Measurements from ENCODE around the gene CLCN3. TPM values are rescaled to one million over a fixed set of nuclear protein-coding genes. Genes with fewer than 3 reads are reported as not detected.

CLCN3 gene
- total and polyA plus RNA-seq, 4 donors: 9.5 to 58.6 (median 22.5) TPM

- TF ChIP-seq GABPA (IDR thresholded peaks at IDR 0.05 in 1 of 2, conservative IDR thresholded peaks at IDR 0.05 in 1 of 2): no peak
- TF ChIP-seq HNF4A (conservative IDR thresholded peaks at IDR 0.05): no peak
- TF ChIP-seq, protein P1, sequence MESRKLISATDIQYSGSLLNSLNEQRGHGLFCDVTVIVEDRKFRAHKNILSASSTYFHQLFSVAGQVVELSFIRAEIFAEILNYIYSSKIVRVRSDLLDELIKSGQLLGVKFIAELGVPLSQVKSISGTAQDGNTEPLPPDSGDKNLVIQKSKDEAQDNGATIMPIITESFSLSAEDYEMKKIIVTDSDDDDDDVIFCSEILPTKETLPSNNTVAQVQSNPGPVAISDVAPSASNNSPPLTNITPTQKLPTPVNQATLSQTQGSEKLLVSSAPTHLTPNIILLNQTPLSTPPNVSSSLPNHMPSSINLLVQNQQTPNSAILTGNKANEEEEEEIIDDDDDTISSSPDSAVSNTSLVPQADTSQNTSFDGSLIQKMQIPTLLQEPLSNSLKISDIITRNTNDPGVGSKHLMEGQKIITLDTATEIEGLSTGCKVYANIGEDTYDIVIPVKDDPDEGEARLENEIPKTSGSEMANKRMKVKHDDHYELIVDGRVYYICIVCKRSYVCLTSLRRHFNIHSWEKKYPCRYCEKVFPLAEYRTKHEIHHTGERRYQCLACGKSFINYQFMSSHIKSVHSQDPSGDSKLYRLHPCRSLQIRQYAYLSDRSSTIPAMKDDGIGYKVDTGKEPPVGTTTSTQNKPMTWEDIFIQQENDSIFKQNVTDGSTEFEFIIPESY (IDR thresholded peaks at IDR 0.05): no peak
- TF ChIP-seq TAF1 (conservative IDR thresholded peaks at IDR 0.05): no peak
Measured at GRCh38 chr4:169604131-169604900, 16.1 kb upstream of the CLCN3 start (continued).

DNA sequence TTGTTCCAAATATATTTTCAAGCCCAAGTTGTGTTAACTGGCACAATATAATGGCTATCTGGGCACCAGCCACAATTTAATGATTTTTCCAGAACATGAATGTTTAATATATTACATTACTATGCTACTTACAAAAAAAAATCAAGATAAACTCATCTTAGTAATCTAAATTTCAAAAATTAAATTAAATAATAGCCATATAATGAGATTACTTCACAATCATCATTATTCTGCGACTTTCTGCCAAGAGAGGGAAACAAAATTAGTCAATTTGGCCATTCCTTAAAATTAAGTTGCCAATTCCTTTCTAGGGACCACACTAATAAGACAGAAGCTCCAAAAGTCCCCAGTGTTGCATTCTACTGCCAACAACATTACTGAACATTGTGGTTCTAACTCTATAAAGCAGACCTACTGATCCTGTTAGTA is 15.5 kb upstream of the CLCN3 start:
- H3K36me3 ChIP-seq (ENCODE audit: control insufficient read depth in 4 of 4, insufficient read depth in 3 of 4, low read depth in 1 of 4, low read length in 3 of 4): peaks cover 0 to 4% (median under 1%) of the 10 kb centered on the region in 4 donors
- no peaks in the 10 kb centered on the region for H3K27me3 ChIP-seq (ENCODE audit: control insufficient read depth in 4 of 4, insufficient read depth in 4 of 4, low read length in 3 of 4)
- no peak overlapping the region for H3K27ac ChIP-seq (ENCODE audit: low read depth in 1 of 2, low read length in 2 of 2)
- no peaks in the 10 kb centered on the region for H3K4me1 ChIP-seq (ENCODE audit: control insufficient read depth in 4 of 4, insufficient read depth in 4 of 4, low read length in 3 of 4)
- H3K9ac ChIP-seq (ENCODE audit: low read depth in 1 of 2, low read length in 2 of 2): no peak overlapping the region
- WGBS: 95% methylated on average over 1 of the region's 1 CpG
- H3K9me3 ChIP-seq (ENCODE audit: control insufficient read depth in 4 of 4, low read length in 3 of 4): no peaks in the 10 kb centered on the region
- TF ChIP-seq REST (IDR thresholded peaks at IDR 0.05): no peak
- no peak for TF ChIP-seq JUND (IDR thresholded peaks at IDR 0.05)
- no peak for TF ChIP-seq EGR1 (IDR thresholded peaks at IDR 0.05; ENCODE audit: low read depth in 2 of 2)
- TF ChIP-seq NR2F2 (IDR thresholded peaks at IDR 0.05): no peak
- no peak for TF ChIP-seq GABPA (IDR thresholded peaks at IDR 0.05 in 1 of 2, conservative IDR thresholded peaks at IDR 0.05 in 1 of 2)
- TF ChIP-seq YY1 (IDR thresholded peaks at IDR 0.05): no peak
- TF ChIP-seq SP1 (IDR thresholded peaks at IDR 0.05): no peak
- TF ChIP-seq HNF4A (conservative IDR thresholded peaks at IDR 0.05): no peak
- no peak for TF ChIP-seq HNF4G (IDR thresholded peaks at IDR 0.05)
- TF ChIP-seq RAD21 (IDR thresholded peaks at IDR 0.05): no peak
- no peak for TF ChIP-seq ATF3 (IDR thresholded peaks at IDR 0.05)
- TF ChIP-seq, protein P2, sequence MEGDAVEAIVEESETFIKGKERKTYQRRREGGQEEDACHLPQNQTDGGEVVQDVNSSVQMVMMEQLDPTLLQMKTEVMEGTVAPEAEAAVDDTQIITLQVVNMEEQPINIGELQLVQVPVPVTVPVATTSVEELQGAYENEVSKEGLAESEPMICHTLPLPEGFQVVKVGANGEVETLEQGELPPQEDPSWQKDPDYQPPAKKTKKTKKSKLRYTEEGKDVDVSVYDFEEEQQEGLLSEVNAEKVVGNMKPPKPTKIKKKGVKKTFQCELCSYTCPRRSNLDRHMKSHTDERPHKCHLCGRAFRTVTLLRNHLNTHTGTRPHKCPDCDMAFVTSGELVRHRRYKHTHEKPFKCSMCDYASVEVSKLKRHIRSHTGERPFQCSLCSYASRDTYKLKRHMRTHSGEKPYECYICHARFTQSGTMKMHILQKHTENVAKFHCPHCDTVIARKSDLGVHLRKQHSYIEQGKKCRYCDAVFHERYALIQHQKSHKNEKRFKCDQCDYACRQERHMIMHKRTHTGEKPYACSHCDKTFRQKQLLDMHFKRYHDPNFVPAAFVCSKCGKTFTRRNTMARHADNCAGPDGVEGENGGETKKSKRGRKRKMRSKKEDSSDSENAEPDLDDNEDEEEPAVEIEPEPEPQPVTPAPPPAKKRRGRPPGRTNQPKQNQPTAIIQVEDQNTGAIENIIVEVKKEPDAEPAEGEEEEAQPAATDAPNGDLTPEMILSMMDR (IDR thresholded peaks at IDR 0.05; ENCODE audit: low read depth, low read length, missing input control): no peak
- TF ChIP-seq FOXA2 (IDR thresholded peaks at IDR 0.05): no peak
- no peak for TF ChIP-seq FOXA1 (IDR thresholded peaks at IDR 0.05)
- TF ChIP-seq, protein P1 (IDR thresholded peaks at IDR 0.05): no peak
- TF ChIP-seq RXRA (IDR thresholded peaks at IDR 0.05): no peak
- no peak for TF ChIP-seq MAX (IDR thresholded peaks at IDR 0.05)
- TF ChIP-seq TAF1 (conservative IDR thresholded peaks at IDR 0.05): no peak
- no peak for DNase-seq (ENCODE audit: low spot score)
- H3K4me3 ChIP-seq (ENCODE audit: low read depth in 1 of 3, low read length in 3 of 3): no peak overlapping the region
